HEK293 (cell line): ENCODE results near the gene CSRNP2.

ENCODE experiments used
- HOXA7 ChIP-seq: sonication (generic); formaldehyde crosslinking; IDR thresholded peaks from 2 replicates; pipeline ENCODE4 v1.8.1; 2022; ENCODE audit warnings: missing genetic modification reagents, borderline replicate concordance
- HOXC10 ChIP-seq: sonication (generic); formaldehyde crosslinking; IDR thresholded peaks from 2 replicates; pipeline ENCODE4 v1.8.1; 2023; ENCODE audit warnings: mild to moderate bottlenecking, missing genetic modification reagents
- KLF10 ChIP-seq: fragments of 450-650 bp; IDR thresholded peaks from 2 replicates; pipeline ENCODE4 v1.5.1; 2018; ENCODE audit warnings: missing biosample characterization, mild to moderate bottlenecking, missing genetic modification characterization
- OVOL3 ChIP-seq: fragments of 450-650 bp; formaldehyde crosslinking; IDR thresholded peaks from 2 replicates; pipeline ENCODE4 v1.5.1; 2016; ENCODE audit warnings: missing biosample characterization, missing genetic modification characterization
- ZEB2 ChIP-seq: fragments of 450-650 bp; formaldehyde crosslinking; IDR thresholded peaks from 2 replicates; pipeline ENCODE4 v1.5.1; 2016; ENCODE audit warnings: missing biosample characterization, missing genetic modification characterization
- ZFHX2 ChIP-seq: fragments of 450-650 bp; formaldehyde crosslinking; conservative IDR thresholded peaks from 2 replicates; pipeline ENCODE4 v1.5.1; 2016; ENCODE audit warnings: missing biosample characterization, missing genetic modification characterization
- ZNF175 ChIP-seq: fragments of 450-650 bp; formaldehyde crosslinking; IDR thresholded peaks from 2 replicates; pipeline ENCODE4 v1.5.1; 2016; ENCODE audit warnings: missing biosample characterization, missing genetic modification characterization
- ZNF302 ChIP-seq: fragments of 450-650 bp; formaldehyde crosslinking; IDR thresholded peaks from 2 replicates; pipeline ENCODE4 v1.5.1; 2016; ENCODE audit warnings: missing biosample characterization, missing genetic modification characterization, low read depth
- ZNF366 ChIP-seq: fragments of 450-650 bp; formaldehyde crosslinking; conservative IDR thresholded peaks from 2 replicates; pipeline ENCODE4 v1.5.1; 2016; ENCODE audit warnings: missing biosample characterization, missing genetic modification characterization
- ZNF473 ChIP-seq: fragments of 450-650 bp; formaldehyde crosslinking; IDR thresholded peaks from 2 replicates; pipeline ENCODE4 v1.5.1; 2017; ENCODE audit warnings: missing biosample characterization, missing genetic modification characterization
- ZNF555 ChIP-seq: fragments of 450-650 bp; formaldehyde crosslinking; conservative IDR thresholded peaks from 2 replicates; pipeline ENCODE4 v1.5.1; 2017; ENCODE audit warnings: missing biosample characterization, mild to moderate bottlenecking, missing genetic modification characterization, inconsistent platforms
- ZNF561 ChIP-seq: fragments of 450-650 bp; IDR thresholded peaks from 2 replicates; pipeline ENCODE4 v1.5.1; 2018; ENCODE audit warnings: missing biosample characterization, missing genetic modification characterization, borderline replicate concordance
- ZNF654 ChIP-seq: fragments of 450-650 bp; formaldehyde crosslinking; IDR thresholded peaks from 2 replicates; pipeline ENCODE4 v1.5.1; 2016; ENCODE audit warnings: low read depth, missing biosample characterization, missing genetic modification characterization
- ZNF660 ChIP-seq: fragments of 450-650 bp; IDR thresholded peaks from 2 replicates; pipeline ENCODE4 v1.5.1; 2018; ENCODE audit warnings: missing biosample characterization, mild to moderate bottlenecking, missing genetic modification characterization
- ZNF707 ChIP-seq: fragments of 450-650 bp; formaldehyde crosslinking; IDR thresholded peaks from 2 replicates; pipeline ENCODE4 v1.5.1; 2016; ENCODE audit warnings: missing biosample characterization, missing genetic modification characterization
- ZSCAN30 ChIP-seq: fragments of 450-650 bp; IDR thresholded peaks from 2 replicates; pipeline ENCODE4 v1.5.1; 2018; ENCODE audit warnings: missing biosample characterization, mild to moderate bottlenecking, missing genetic modification characterization, moderate library complexity
- TF ChIP-seq, protein P1 (sequence below): fragments of 450-650 bp; formaldehyde crosslinking; IDR thresholded peaks from 2 replicates; pipeline ENCODE4 v1.5.1; 2017; ENCODE audit warnings: missing biosample characterization, missing genetic modification characterization
- TF ChIP-seq, protein P2 (sequence below): fragments of 450-650 bp; formaldehyde crosslinking; IDR thresholded peaks from 2 replicates; pipeline ENCODE4 v1.5.1; 2016; ENCODE audit warnings: missing biosample characterization, missing genetic modification characterization
- TF ChIP-seq, protein P3 (sequence below): fragments of 450-650 bp; formaldehyde crosslinking; IDR thresholded peaks from 2 replicates; pipeline ENCODE4 v1.5.1; 2016; ENCODE audit warnings: missing biosample characterization, missing genetic modification characterization, borderline replicate concordance
- TF ChIP-seq, protein P4 (sequence below): fragments of 450-650 bp; formaldehyde crosslinking; IDR thresholded peaks from 2 replicates; pipeline ENCODE4 v1.5.1; 2016; ENCODE audit warnings: missing biosample characterization, missing genetic modification characterization
- TF ChIP-seq, protein P5 (sequence below): sonication (generic); formaldehyde crosslinking; IDR thresholded peaks from 2 replicates; pipeline ENCODE4 v1.8.1; 2022; ENCODE audit warnings: mild to moderate bottlenecking, moderate library complexity, missing genetic modification reagents
- TF ChIP-seq, protein P6 (sequence below): fragments of 450-650 bp; formaldehyde crosslinking; IDR thresholded peaks from 2 replicates; pipeline ENCODE4 v1.5.1; 2016; ENCODE audit warnings: missing biosample characterization, missing genetic modification characterization, low read depth
- TF ChIP-seq, protein P7 (sequence below): fragments of 450-650 bp; formaldehyde crosslinking; IDR thresholded peaks from 2 replicates; pipeline ENCODE4; 2016; ENCODE audit warnings: missing biosample characterization, missing genetic modification characterization

Gene CSRNP2

DNA sequence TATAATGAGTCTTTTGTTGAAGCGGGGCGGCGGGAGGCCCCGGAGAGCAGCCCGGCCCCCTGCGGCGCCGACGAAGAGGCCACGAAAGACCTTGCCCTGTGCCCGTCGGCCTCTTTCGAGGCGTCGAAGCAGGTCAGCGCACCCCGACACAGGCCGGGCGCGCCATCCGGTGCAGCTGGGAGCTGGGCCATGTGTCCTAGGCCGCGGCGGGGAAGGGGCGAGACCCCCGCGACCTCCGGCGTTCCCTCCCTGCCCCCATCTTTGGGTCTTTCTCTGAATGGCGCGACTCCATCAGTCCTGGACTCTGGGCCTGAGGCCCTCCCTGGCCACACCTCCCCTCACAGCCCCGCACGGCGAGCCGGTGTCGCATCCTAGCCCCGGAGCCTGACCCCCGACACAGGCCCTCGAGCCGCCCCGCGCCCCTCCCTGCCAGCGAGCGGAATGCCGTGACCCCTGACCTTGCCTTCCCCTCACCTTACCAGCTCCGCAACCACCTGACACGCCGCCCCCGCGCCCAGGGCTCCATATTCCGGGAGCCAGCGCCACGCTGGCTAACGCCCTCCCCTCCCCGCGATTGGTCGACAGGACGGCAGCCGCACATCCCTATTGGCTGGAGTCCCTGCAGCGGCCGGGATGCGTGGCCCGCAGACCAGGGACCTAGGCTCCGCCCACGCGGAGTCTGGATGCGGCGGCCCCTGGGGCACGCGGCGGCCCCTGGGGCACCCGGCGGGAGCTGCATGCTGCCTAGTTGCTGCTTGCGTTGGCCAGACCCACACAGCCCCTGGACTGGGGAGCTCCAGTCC lies 57.4 kb downstream of the CSRNP2 start, which contains the start of gene SLC11A2 (continued):
- no peak for TF ChIP-seq ZNF473 (tag by site-specific recombination)
- TF ChIP-seq ZFHX2 = peak; percentile 97
- no peak for TF ChIP-seq HOXA7 (CRISPR knock-in tag)
- TF ChIP-seq KLF10 (tag by site-specific recombination) = no peak; the same call in 1 of the 2 replicates
- no peak for TF ChIP-seq ZNF175
- TF ChIP-seq, protein P1, sequence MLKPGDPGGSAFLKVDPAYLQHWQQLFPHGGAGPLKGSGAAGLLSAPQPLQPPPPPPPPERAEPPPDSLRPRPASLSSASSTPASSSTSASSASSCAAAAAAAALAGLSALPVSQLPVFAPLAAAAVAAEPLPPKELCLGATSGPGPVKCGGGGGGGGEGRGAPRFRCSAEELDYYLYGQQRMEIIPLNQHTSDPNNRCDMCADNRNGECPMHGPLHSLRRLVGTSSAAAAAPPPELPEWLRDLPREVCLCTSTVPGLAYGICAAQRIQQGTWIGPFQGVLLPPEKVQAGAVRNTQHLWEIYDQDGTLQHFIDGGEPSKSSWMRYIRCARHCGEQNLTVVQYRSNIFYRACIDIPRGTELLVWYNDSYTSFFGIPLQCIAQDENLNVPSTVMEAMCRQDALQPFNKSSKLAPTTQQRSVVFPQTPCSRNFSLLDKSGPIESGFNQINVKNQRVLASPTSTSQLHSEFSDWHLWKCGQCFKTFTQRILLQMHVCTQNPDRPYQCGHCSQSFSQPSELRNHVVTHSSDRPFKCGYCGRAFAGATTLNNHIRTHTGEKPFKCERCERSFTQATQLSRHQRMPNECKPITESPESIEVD = no peak
- no peak for TF ChIP-seq ZNF555 (tag by site-specific recombination)
- TF ChIP-seq ZNF654 = no peak
- TF ChIP-seq ZNF302 (tag by site-specific recombination) = no peak
- TF ChIP-seq, protein P2, sequence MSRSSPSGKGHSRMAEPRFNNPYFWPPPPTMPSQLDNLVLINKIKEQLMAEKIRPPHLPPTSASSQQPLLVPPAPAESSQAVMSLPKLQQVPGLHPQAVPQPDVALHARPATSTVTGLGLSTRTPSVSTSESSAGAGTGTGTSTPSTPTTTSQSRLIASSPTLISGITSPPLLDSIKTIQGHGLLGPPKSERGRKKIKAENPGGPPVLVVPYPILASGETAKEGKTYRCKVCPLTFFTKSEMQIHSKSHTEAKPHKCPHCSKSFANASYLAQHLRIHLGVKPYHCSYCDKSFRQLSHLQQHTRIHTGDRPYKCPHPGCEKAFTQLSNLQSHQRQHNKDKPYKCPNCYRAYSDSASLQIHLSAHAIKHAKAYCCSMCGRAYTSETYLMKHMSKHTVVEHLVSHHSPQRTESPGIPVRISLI (tag by site-specific recombination) = no peak
- peak; percentile 52; the same call in 1 of the 2 replicates for TF ChIP-seq ZNF660 (tag by site-specific recombination)
- 0 out of 2 replicates have a peak, but pooled peaks have one; percentile 40 for TF ChIP-seq ZNF366 (tag by site-specific recombination)
- TF ChIP-seq ZNF707 = no peak
- TF ChIP-seq, protein P3, sequence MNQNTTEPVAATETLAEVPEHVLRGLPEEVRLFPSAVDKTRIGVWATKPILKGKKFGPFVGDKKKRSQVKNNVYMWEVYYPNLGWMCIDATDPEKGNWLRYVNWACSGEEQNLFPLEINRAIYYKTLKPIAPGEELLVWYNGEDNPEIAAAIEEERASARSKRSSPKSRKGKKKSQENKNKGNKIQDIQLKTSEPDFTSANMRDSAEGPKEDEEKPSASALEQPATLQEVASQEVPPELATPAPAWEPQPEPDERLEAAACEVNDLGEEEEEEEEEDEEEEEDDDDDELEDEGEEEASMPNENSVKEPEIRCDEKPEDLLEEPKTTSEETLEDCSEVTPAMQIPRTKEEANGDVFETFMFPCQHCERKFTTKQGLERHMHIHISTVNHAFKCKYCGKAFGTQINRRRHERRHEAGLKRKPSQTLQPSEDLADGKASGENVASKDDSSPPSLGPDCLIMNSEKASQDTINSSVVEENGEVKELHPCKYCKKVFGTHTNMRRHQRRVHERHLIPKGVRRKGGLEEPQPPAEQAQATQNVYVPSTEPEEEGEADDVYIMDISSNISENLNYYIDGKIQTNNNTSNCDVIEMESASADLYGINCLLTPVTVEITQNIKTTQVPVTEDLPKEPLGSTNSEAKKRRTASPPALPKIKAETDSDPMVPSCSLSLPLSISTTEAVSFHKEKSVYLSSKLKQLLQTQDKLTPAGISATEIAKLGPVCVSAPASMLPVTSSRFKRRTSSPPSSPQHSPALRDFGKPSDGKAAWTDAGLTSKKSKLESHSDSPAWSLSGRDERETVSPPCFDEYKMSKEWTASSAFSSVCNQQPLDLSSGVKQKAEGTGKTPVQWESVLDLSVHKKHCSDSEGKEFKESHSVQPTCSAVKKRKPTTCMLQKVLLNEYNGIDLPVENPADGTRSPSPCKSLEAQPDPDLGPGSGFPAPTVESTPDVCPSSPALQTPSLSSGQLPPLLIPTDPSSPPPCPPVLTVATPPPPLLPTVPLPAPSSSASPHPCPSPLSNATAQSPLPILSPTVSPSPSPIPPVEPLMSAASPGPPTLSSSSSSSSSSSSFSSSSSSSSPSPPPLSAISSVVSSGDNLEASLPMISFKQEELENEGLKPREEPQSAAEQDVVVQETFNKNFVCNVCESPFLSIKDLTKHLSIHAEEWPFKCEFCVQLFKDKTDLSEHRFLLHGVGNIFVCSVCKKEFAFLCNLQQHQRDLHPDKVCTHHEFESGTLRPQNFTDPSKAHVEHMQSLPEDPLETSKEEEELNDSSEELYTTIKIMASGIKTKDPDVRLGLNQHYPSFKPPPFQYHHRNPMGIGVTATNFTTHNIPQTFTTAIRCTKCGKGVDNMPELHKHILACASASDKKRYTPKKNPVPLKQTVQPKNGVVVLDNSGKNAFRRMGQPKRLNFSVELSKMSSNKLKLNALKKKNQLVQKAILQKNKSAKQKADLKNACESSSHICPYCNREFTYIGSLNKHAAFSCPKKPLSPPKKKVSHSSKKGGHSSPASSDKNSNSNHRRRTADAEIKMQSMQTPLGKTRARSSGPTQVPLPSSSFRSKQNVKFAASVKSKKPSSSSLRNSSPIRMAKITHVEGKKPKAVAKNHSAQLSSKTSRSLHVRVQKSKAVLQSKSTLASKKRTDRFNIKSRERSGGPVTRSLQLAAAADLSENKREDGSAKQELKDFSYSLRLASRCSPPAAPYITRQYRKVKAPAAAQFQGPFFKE (tag by site-specific recombination) = 0 out of 2 replicates have a peak, but pooled peaks have one; percentile 67
- TF ChIP-seq ZSCAN30 (tag by site-specific recombination) = peak; percentile 63; the same call in 1 of the 2 replicates
- TF ChIP-seq ZEB2 (tag by site-specific recombination) = peak; percentile 98
- peak; percentile 91 for TF ChIP-seq ZNF561 (tag by site-specific recombination)
- TF ChIP-seq OVOL3 (tag by site-specific recombination) = peak; percentile 54; the same call in 1 of the 2 replicates
- TF ChIP-seq, protein P4, sequence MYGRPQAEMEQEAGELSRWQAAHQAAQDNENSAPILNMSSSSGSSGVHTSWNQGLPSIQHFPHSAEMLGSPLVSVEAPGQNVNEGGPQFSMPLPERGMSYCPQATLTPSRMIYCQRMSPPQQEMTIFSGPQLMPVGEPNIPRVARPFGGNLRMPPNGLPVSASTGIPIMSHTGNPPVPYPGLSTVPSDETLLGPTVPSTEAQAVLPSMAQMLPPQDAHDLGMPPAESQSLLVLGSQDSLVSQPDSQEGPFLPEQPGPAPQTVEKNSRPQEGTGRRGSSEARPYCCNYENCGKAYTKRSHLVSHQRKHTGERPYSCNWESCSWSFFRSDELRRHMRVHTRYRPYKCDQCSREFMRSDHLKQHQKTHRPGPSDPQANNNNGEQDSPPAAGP (tag by site-specific recombination) = peak; percentile 89
- TF ChIP-seq, protein P5, sequence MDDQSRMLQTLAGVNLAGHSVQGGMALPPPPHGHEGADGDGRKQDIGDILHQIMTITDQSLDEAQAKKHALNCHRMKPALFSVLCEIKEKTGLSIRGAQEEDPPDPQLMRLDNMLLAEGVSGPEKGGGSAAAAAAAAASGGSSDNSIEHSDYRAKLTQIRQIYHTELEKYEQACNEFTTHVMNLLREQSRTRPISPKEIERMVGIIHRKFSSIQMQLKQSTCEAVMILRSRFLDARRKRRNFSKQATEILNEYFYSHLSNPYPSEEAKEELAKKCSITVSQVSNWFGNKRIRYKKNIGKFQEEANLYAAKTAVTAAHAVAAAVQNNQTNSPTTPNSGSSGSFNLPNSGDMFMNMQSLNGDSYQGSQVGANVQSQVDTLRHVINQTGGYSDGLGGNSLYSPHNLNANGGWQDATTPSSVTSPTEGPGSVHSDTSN = no peak
- TF ChIP-seq, protein P6, sequence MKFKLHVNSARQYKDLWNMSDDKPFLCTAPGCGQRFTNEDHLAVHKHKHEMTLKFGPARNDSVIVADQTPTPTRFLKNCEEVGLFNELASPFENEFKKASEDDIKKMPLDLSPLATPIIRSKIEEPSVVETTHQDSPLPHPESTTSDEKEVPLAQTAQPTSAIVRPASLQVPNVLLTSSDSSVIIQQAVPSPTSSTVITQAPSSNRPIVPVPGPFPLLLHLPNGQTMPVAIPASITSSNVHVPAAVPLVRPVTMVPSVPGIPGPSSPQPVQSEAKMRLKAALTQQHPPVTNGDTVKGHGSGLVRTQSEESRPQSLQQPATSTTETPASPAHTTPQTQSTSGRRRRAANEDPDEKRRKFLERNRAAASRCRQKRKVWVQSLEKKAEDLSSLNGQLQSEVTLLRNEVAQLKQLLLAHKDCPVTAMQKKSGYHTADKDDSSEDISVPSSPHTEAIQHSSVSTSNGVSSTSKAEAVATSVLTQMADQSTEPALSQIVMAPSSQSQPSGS = no peak
- TF ChIP-seq, protein P7, sequence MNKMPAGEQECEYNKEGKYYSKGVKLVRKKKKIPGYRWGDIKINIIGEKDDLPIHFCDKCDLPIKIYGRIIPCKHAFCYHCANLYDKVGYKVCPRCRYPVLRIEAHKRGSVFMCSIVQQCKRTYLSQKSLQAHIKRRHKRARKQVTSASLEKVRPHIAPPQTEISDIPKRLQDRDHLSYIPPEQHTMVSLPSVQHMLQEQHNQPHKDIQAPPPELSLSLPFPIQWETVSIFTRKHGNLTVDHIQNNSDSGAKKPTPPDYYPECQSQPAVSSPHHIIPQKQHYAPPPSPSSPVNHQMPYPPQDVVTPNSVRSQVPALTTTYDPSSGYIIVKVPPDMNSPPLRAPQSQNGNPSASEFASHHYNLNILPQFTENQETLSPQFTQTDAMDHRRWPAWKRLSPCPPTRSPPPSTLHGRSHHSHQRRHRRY (tag by site-specific recombination) = no peak
- no peak for TF ChIP-seq HOXC10
